ENCODE measurements around the gene LYST. TPM values are rescaled to one million over a fixed set of nuclear protein-coding genes. Genes with fewer than 3 reads are reported as not detected.

Gene LYST
- total RNA-seq, 2 experiments from 2014 or later: 52.8 to 61.2 TPM

GRCh38 chr1:235878082-235878811 is 11.5 kb upstream of the LYST start:
- DNase-seq (no peak), ATAC-seq (ENCODE audit: low read depth) (no peak)
- POLR2A ChIA-PET: interaction anchor here (0.8 to 6.2 kb wide), 4 partner anchors 9 to 94 kb away, joined by 4 to 30 read pairs (median 16); partner anchors contain the start of gene LYST
- no peak overlapping the region for H3K27ac Mint-ChIP-seq
- H3K4me3 Mint-ChIP-seq: no peak overlapping the region
- H3K4me1 Mint-ChIP-seq: peaks cover 51% of the 10 kb centered on the region
- no peaks in the 10 kb centered on the region for H3K9me3 Mint-ChIP-seq
- H3K27me3 Mint-ChIP-seq: no peaks in the 10 kb centered on the region
- H3K36me3 Mint-ChIP-seq: peaks cover 2% of the 10 kb centered on the region

GRCh38 chr1:235876402-235876841 is 9.7 kb upstream of the LYST start:
- Mint-ChIP-seq H3K4me1 (peaks cover 62% of the 10 kb centered on the region), H3K36me3 (no peaks in the 10 kb centered on the region), H3K27me3 (no peaks in the 10 kb centered on the region), H3K9me3 (no peaks in the 10 kb centered on the region), H3K4me3 (peak overlapping the region; percentile 71), H3K27ac (peak overlapping the region; percentile 85)
- POLR2A ChIA-PET: interaction anchor here (1.4 to 6.2 kb wide), 3 partner anchors 8 to 11 kb away, joined by 11 to 30 read pairs (median 24); partner anchors contain the start of gene LYST
- ATAC-seq (ENCODE audit: low read depth) (peak; percentile 59), DNase-seq (no peak)

- Mint-ChIP-seq H3K27ac (peak overlapping the region; percentile 41), H3K9me3 (no peaks in the 10 kb centered on the region), H3K4me1 (peaks cover 60% of the 10 kb centered on the region), H3K27me3 (no peaks in the 10 kb centered on the region), H3K36me3 (no peaks in the 10 kb centered on the region), H3K4me3 (peak overlapping the region; percentile 17)
- DNase-seq: no peak
- no peak for ATAC-seq (ENCODE audit: low read depth)
- POLR2A ChIA-PET: interaction anchor here (0.9 to 6.2 kb wide), 4 partner anchors 9 to 26 kb away, joined by 3 to 30 read pairs (median 4); partner anchors contain the start of gene LYST
Observed at GRCh38 chr1:235875036-235875597, 8.4 kb upstream of the LYST start.

- H3K27ac Mint-ChIP-seq: peak overlapping the region; percentile 90
- POLR2A ChIA-PET: interaction anchor here (1.1 to 6.2 kb wide), 3 partner anchors 8 to 26 kb away, joined by 3 to 30 read pairs (median 4); partner anchors contain the start of gene LYST
Observed at GRCh38 chr1:235874261-235874660, 7.6 kb upstream of the LYST start.

GRCh38 chr1:235873571-235873970 is 6.9 kb upstream of the LYST start:
- POLR2A ChIA-PET: no interaction called here
- Mint-ChIP-seq H3K27ac (peak overlapping the region; percentile 90), H3K36me3 (no peaks in the 10 kb centered on the region), H3K4me1 (peaks cover 57% of the 10 kb centered on the region), H3K4me3 (peak overlapping the region; percentile 67), H3K27me3 (no peaks in the 10 kb centered on the region), H3K9me3 (no peaks in the 10 kb centered on the region)
- ATAC-seq (ENCODE audit: low read depth) (no peak), DNase-seq (no peak)

More at GRCh38 chr1:235874261-235874660, 7.6 kb upstream of the LYST start:
- no peaks in the 10 kb centered on the region for H3K27me3 Mint-ChIP-seq
- H3K4me3 Mint-ChIP-seq: peak overlapping the region; percentile 67
- no peaks in the 10 kb centered on the region for H3K36me3 Mint-ChIP-seq
- H3K4me1 Mint-ChIP-seq: peaks cover 60% of the 10 kb centered on the region
- ATAC-seq (ENCODE audit: low read depth) (no peak), DNase-seq (no peak)
- H3K9me3 Mint-ChIP-seq: no peaks in the 10 kb centered on the region

- H3K36me3 Mint-ChIP-seq: no peaks in the 10 kb centered on the region
- H3K9me3 Mint-ChIP-seq: no peaks in the 10 kb centered on the region
- no peaks in the 10 kb centered on the region for H3K27me3 Mint-ChIP-seq
- peak overlapping the region; percentile 90 for H3K27ac Mint-ChIP-seq
- ATAC-seq (ENCODE audit: low read depth) (peak; percentile 40), DNase-seq (no peak)
- peaks cover 59% of the 10 kb centered on the region for H3K4me1 Mint-ChIP-seq
- peak overlapping the region; percentile 67 for H3K4me3 Mint-ChIP-seq
- POLR2A ChIA-PET: no interaction called here
Observed at GRCh38 chr1:235873045-235873444, 6.3 kb upstream of the LYST start.

GRCh38 chr1:235872270-235872669 is 5.6 kb upstream of the LYST start:
- DNase-seq (no peak), ATAC-seq (ENCODE audit: low read depth) (no peak)
- Mint-ChIP-seq H3K36me3 (no peaks in the 10 kb centered on the region), H3K4me3 (peak overlapping the region; percentile 50), H3K4me1 (peaks cover 61% of the 10 kb centered on the region), H3K27ac (peak overlapping the region; percentile 90), H3K27me3 (no peaks in the 10 kb centered on the region), H3K9me3 (no peaks in the 10 kb centered on the region)
- POLR2A ChIA-PET: no interaction called here

GRCh38 chr1:235867903-235868469 is 1.3 kb upstream of the LYST start:
- H3K27me3 Mint-ChIP-seq: no peaks in the 10 kb centered on the region
- H3K36me3 Mint-ChIP-seq: peaks cover 8% of the 10 kb centered on the region
- DNase-seq (no peak), ATAC-seq (ENCODE audit: low read depth) (peak; percentile 21)
- H3K4me3 Mint-ChIP-seq: peak overlapping the region; percentile 98
- POLR2A ChIA-PET: interaction anchor here (0.6 to 4.5 kb wide), 9 partner anchors 9 to 540 kb away, joined by 3 to 60 read pairs (median 9); partner anchors contain the start of gene ARID4B
- H3K27ac Mint-ChIP-seq: peak overlapping the region; percentile 97
- peaks cover 52% of the 10 kb centered on the region for H3K4me1 Mint-ChIP-seq
- H3K9me3 Mint-ChIP-seq: no peaks in the 10 kb centered on the region

GRCh38 chr1:235866913-235867845 is 473 bp upstream of the LYST start:
- peak overlapping the region; percentile 97 for H3K27ac Mint-ChIP-seq
- POLR2A ChIA-PET: interaction anchor here (0.9 to 4.5 kb wide), 12 partner anchors 10 to 108 kb away, joined by 3 to 60 read pairs (median 4); no protein-coding TSS in a partner anchor
- H3K9me3 Mint-ChIP-seq: no peaks in the 10 kb centered on the region
- no peaks in the 10 kb centered on the region for H3K27me3 Mint-ChIP-seq
- peaks cover 52% of the 10 kb centered on the region for H3K4me1 Mint-ChIP-seq
- DNase-seq: peak; percentile 100
- peak overlapping the region; percentile 98 for H3K4me3 Mint-ChIP-seq
- peaks cover 12% of the 10 kb centered on the region for H3K36me3 Mint-ChIP-seq
- ATAC-seq (ENCODE audit: low read depth): peak; percentile 67

- Mint-ChIP-seq H3K4me3 (peak overlapping the region; percentile 98), H3K27me3 (no peaks in the 10 kb centered on the region), H3K36me3 (peaks cover 15% of the 10 kb centered on the region), H3K27ac (peak overlapping the region; percentile 97), H3K4me1 (peaks cover 50% of the 10 kb centered on the region), H3K9me3 (no peaks in the 10 kb centered on the region)
- POLR2A ChIA-PET: interaction anchor here (0.6 to 4.5 kb wide), 17 partner anchors 11 to 133 kb away, joined by 3 to 60 read pairs (median 4); no protein-coding TSS in a partner anchor
- ATAC-seq (ENCODE audit: low read depth) (no peak), DNase-seq (no peak)
Observed at GRCh38 chr1:235865565-235866204, 1.0 kb downstream of the LYST start.

GRCh38 chr1:235864931-235865525 is 1.7 kb downstream of the LYST start:
- POLR2A ChIA-PET: interaction anchor here (1.1 to 4.5 kb wide), 7 partner anchors 12 to 134 kb away, joined by 3 to 60 read pairs (median 8); no protein-coding TSS in a partner anchor
- Mint-ChIP-seq H3K27me3 (no peaks in the 10 kb centered on the region), H3K4me3 (peak overlapping the region; percentile 98), H3K36me3 (peaks cover 15% of the 10 kb centered on the region), H3K27ac (peak overlapping the region; percentile 90), H3K4me1 (peaks cover 50% of the 10 kb centered on the region), H3K9me3 (no peaks in the 10 kb centered on the region)
- ATAC-seq (ENCODE audit: low read depth): no peak
- DNase-seq: no peak

GRCh38 chr1:235864469-235864868 is 2.2 kb downstream of the LYST start:
- Mint-ChIP-seq H3K4me3 (peak overlapping the region; percentile 98), H3K9me3 (no peaks in the 10 kb centered on the region), H3K36me3 (peaks cover 15% of the 10 kb centered on the region), H3K27ac (peak overlapping the region; percentile 90), H3K27me3 (no peaks in the 10 kb centered on the region), H3K4me1 (peaks cover 46% of the 10 kb centered on the region)
- DNase-seq (no peak), ATAC-seq (ENCODE audit: low read depth) (no peak)
- POLR2A ChIA-PET: interaction anchor here (1.7 to 4.5 kb wide), 5 partner anchors 13 to 134 kb away, joined by 7 to 60 read pairs (median 30); no protein-coding TSS in a partner anchor
